ENCODE data around the gene BTBD2.

Gene BTBD2

DNA sequence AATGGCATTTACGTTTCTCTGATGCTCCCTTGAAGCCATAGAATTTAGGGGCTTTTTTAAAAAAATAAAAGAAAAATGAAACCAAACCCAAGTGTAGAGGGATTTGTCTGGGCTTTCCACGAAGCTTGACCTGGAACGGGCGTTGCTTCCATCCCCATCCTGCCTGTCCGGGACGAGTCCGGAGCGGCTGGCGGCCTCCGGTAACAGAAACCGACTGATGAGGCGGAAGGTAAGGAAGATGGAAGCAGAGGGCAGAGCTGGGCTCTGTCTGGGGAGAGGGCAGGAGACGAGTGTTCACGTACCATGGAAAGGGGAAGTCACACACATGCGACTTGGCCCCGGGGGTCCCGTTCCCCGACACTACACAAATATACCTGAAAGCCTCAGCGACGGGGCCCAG lies 34.3 kb downstream of the BTBD2 start:
- DNase-seq, result no peak

DNA sequence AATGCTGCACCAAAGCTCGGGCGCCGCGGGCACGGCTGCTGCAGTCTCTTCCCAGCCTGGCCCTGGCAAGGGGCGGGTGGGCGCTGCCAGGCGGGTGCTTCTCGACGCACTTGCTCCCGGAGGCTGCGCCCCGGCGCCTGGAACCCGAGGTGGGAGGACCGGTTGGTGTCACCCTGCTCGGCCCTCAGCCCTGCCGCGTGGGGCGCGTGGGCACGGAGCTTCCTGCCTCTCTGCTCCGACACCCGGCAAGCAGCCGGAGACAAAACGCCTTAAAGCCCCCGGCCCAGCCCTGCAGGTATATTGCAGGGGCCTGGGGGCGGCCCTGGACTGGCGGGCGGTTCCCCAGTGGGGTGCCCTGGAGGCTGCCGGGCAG lies 34.7 kb downstream of the BTBD2 start:
- no peak for DNase-seq

DNA sequence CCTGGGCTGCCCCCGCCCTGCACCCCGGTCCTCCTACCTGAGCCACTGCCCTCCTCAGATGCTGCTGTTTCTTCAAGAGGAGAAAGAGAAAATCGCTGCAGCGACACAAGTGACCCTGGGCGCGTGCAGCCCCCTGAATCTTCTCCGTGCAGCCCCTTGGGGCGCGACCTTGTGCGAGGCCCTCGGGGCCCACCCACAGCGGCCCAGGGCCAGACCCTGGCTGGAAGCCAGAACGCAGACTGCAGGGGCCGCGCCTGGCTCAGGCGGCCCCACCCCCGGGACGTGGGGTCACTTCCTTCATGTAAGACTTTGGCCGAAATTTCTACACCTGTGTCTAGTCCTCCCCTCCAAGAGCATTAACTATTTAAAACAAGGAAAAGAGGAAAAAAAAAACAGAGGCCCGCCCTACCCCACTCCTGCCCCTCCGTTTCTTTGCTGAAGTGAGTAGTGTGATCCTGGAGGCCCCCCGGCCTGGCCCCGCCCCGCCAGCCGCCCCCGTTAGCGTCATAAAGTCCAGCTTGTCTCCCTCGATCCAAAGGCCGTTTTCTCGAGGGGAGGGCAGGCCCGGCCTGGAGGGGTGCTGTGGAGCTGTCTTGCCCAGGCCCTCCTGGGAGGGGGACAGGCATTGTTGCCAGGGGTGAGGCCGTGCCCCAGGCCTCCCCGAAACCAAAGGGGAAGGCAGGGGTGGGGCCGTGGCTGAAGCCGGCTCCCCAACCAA lies 35.3 kb downstream of the BTBD2 start:
- no peak for DNase-seq

- no peak for DNase-seq
Measured at GRCh38 chr19:1979642-1980041, 35.9 kb downstream of the BTBD2 start.

DNA sequence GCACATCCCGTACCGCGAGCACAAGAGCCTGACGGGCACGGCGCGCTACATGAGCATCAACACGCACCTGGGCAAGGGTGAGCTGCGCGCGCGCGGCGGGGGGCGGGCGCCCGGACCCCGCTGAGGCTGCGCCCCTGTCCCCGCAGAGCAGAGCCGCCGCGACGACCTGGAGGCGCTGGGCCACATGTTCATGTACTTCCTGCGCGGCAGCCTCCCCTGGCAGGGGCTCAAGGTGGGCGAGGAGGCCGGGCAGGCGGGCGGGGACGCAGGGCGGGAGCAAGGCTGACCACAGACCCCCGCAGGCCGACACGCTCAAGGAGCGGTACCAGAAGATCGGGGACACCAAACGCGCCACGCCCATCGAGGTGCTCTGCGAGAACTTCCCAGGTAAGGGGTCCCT lies 36.5 kb downstream of the BTBD2 start:
- no peak for DNase-seq

- DNase-seq, result no peak
Measured at GRCh38 chr19:1978346-1978894, 37.1 kb downstream of the BTBD2 start.

GRCh38 chr19:1977120-1977519 lies 38.4 kb downstream of the BTBD2 start:
- no peak for DNase-seq

- DNase-seq, result no peak
Measured at GRCh38 chr19:1975162-1975480, 40.4 kb downstream of the BTBD2 start.

DNA sequence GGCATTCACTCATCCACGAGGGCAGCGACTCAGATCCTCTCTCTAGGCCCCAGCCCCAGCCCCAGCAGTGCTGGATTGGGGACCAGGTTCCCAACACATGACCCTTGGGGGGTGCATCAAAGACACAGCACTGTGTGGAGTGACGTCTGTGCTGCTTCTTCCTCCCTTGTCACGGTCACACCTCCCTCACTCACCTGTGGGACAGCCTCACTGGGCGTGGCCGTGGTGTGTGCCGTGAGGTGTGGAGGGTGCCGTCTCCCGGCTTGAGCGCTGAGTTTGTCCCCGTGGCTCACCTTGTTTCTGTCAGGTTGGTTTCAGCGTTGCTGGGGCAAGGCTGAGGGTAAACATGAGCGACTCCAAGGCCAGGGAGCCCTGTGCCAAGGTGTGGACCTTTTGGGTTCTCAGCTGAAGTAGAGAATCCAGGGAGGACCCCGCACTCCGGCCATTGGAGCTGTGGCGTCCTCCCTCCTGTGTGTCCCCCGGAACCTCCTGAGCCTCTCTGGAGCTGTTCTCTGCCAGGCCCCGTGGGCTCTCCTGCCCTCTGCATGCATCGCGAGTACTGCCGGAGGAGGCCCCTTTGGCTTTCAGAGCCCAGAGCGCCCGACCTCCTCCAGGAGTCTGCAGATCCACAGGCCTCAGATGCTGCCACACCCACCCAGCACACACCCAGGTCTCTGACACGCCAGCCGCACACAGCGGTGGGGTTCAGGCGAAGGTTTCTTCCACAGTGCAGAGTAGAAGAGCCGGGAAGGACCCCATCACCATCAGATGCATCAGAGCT lies 40.9 kb downstream of the BTBD2 start:
- DNase-seq, result no peak

GRCh38 chr19:1970806-1971502 lies 44.6 kb downstream of the BTBD2 start:
- no peak for DNase-seq

DNA sequence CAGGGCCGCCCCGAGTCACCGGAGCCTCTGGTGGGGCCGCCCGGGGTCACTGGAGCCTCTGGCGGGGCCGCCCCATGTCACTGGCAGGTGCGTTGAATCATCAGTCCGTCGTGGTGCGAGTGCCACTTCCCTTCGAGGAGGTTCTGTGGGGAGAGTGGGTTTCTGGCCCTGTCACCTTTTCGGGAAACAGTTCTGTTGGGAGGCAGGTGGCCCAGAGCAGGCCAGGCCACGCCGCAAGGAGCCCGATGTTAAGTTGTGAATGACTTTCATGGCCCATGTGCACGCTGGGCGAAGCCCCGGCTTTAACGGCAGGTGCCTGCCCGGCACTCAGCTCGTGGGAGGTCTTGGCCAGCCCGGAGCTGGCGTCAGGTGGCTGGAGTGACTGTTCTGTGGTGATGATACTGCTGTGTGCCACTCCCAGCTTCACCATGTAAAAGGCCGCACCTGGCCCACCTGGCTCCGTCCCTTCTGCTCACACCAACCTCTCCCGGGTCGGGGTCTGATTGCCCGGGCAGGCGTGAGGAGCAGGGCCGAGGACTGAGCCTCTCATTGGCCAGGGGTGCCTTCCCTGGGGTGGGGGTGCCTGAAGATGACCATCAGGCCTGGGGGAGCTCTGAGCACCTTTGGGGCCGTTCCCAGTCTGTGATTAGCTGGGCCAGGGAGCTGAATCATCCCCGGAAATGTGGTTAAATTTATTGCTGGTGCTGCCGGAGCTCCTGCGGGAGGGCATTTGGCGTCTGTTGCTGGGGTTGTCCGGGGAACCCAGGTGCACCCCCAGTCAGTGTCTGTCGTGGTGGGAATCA lies 45.3 kb downstream of the BTBD2 start:
- no peak for DNase-seq

DNA sequence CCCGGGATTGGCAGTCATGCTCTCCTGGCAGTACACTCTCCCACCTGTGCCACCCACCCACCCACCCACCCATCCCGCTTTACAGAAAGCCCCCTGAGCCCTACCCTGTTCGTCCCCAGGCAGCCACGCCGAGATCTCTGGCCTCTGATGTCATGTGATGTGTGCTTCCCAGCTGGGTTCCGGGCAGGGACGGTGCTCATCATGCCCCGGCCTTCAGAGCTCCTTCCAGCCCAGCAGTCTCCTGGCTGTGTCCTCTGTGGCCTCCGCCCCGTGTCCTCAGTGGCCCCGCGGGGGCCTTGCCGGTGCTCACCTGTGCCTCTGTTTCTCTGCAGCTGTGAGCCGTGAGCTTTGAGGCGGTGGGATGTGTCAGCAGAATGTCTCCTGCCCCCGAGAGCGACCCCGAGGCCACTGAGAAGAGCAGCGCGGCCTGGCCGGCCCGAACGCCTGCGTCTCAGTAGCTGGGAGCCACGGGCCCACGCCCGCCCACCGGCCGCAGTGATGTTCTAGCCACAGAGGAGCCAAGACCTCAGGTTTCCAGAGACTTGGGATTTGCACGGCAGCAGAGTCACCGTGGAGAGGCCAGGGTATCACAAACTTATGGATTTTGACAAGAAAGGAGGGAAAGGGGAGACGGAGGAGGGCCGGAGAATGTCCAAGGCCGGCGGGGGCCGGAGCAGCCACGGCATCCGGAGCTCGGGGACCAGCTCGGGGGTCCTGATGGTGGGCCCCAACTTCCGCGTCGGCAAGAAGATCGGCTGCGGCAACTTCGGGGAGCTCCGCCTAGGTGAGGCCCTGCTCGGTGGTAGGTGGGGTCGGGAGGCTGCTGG lies 46.1 kb downstream of the BTBD2 start:
- DNase-seq, result no peak

- DNase-seq, result no peak
Measured at GRCh38 chr19:1968279-1969175, 47.0 kb downstream of the BTBD2 start.

DNA sequence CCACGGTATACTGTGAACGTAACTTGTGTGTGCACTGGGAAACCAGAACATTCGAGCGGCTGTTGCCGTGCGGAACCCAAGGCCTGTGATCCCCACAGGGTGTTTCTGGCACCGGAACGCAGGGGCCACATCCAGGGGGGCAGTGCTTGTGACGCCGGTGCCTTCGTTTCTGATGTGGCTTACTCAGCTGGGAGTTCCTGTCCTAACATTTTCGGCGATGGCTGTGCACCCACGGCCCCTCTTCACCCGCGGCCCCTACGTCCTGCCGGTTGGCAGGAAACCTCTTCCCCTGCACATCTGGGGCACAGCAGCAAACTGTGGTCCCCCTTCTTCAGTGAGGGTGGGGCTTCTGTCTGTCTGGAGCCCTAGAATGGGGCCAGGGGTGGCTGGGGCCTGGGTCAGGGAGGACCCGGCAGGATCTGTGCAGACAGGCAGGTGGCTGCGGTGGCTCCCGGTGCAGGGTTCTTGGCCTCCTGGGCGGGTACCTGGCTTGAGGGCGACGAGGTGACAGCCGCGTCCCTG lies 48.4 kb downstream of the BTBD2 start:
- DNase-seq, result no peak

DNA sequence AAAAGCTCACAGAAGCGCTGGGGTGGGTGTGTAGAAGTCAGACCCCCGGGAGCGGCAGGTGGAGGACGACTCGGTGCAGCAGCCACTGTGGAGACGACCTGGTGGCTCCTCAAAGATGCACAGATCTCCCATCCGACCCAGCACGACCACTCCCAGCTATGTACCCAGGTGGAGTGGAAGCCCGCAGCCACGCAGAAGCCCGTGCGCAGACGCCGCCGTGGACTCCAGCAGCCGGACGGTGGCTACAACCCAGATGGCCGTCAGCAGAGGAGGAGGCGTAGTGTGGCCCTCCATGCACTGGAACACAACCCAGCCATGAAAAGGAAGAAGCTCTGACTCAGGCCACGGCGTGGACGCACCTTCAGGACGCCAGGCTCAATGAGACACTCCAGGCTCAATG lies 52.8 kb downstream of the BTBD2 start:
- no peak for DNase-seq

- no peak for DNase-seq
Measured at GRCh38 chr19:1961000-1961883, 54.3 kb downstream of the BTBD2 start.

DNA sequence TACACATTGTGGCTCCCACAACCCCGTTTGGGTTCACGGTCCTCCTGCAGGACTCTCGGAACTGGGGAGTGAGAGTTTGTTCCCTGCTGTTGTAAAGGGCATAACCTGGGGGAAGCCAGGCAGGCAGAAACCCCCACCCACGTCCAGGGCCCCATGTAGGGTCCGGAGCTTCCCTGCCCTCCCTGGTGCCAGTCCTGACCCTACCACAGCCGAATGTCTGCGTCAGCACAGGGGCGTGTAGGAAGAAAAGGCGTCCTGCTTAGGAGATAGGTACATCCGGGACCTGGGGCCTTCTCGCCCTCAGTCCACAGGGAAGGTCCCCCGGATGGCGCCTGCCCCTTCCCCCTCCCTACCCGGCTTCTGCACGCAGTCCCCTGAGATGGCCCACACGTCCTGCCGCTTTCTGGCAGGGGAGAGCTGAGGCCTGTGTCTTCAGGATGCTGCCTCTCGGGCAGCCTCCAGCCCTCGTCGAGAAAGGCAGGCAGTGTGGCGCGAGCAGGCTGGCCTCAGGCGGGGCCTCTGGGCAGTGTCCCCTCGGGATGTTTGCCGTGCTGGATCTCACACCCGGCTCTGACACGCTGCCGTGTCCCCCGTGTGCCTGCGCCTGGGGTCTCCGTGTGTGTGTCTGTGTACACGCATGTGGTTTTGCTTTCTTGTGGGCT lies 55.5 kb downstream of the BTBD2 start:
- DNase-seq, result no peak

DNA sequence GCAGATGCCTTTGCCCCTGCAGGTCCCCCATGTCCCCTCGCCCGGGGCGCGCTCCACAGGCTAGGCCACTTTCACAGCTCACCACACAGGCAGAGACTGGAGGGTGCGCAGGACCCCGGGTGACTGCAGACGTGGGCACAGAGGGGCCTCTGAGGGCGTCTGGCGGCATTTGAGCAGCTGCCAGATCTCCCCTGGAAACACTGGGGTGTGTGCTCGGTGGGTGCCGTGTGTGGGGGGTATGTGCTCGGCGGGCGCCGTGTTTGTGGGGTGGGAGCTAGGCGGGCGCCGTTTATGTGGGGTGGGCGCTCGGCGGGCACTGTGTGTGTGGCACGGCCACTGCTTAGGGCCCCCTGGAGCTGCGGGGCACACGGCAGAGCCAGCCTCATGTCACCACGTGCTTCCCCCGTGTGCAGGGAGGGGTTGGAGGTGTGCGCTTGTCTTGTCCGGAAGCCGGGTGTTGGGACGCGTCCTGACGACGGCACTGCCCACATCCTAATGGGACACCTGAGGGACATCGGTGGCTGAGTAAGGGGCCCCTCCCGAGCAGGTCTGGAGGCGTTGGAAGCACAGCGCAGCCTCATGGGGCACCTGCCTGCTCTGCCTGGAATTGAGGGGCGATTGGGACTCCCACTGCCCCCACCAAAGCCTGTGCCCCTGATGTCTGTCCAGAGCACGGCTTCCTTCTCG lies 57.8 kb downstream of the BTBD2 start:
- DNase-seq, result no peak

Data from activated CD4-positive, CD25-positive, alpha-beta regulatory T cell (primary cell).